ENCODE results near the gene STIMATE.

The STIMATE gene

GRCh38 chr3:52872245-52872644, 25.1 kb downstream of the STIMATE start:
- H3K4me3 Mint-ChIP-seq = no peak overlapping the region
- H3K27ac Mint-ChIP-seq = no peak overlapping the region
- no peaks in the 10 kb centered on the region for H3K9me3 Mint-ChIP-seq

GRCh38 chr3:52871761-52872160, 25.6 kb downstream of the STIMATE start:
- no peaks in the 10 kb centered on the region for H3K9me3 Mint-ChIP-seq
- no peaks in the 10 kb centered on the region for H3K27me3 Mint-ChIP-seq
- ATAC-seq (replicated peaks) = no peak
- H3K36me3 Mint-ChIP-seq = peaks cover 4 to 20% of the 10 kb centered on the region in 2 donors
- H3K4me3 Mint-ChIP-seq = no peak overlapping the region
- H3K27ac Mint-ChIP-seq = no peak overlapping the region
- no peak for DNase-seq
- H3K4me1 Mint-ChIP-seq = peaks cover 8 to 27% of the 10 kb centered on the region in 2 donors

More at GRCh38 chr3:52872245-52872644, 25.1 kb downstream of the STIMATE start:
- ATAC-seq (replicated peaks) (no peak), DNase-seq (no peak)
- H3K4me1 Mint-ChIP-seq = peaks cover 8 to 27% of the 10 kb centered on the region in 2 donors
- peaks cover 3 to 22% of the 10 kb centered on the region in 2 donors for H3K36me3 Mint-ChIP-seq
- no peaks in the 10 kb centered on the region for H3K27me3 Mint-ChIP-seq

DNA sequence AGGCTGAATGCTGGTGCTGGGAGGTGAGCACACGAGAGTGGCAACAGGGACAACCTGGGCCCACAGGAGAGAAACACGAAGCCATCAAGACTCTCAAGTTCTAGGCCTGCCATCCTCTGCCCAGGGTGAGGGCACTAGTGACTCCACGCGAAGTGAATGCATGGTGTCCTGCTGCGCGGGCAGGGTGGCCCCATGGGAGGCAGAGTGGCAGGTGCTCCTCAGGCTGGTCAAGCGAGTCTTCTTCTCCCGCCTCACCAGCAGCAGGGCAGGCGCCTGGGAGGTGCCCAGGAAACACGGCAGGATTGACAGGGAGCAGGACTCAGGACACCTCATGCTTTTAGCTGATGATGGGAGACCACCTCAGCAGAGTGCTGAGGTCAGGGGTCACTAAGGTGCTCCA, 26.9 kb downstream of the STIMATE start:
- H3K4me3 Mint-ChIP-seq = no peak overlapping the region
- DNase-seq (no peak), ATAC-seq (replicated peaks) (no peak)
- peaks cover 8 to 26% of the 10 kb centered on the region in 2 donors for H3K4me1 Mint-ChIP-seq
- H3K36me3 Mint-ChIP-seq = peaks cover 14 to 31% of the 10 kb centered on the region in 2 donors
- no peaks in the 10 kb centered on the region for H3K27me3 Mint-ChIP-seq
- no peak overlapping the region for H3K27ac Mint-ChIP-seq
- peaks cover 7 to 9% of the 10 kb centered on the region in 2 donors for H3K9me3 Mint-ChIP-seq

- ATAC-seq (replicated peaks) (no peak), DNase-seq (no peak)
- Mint-ChIP-seq H3K27ac (peak overlapping the region; percentile 44), H3K4me1 (peaks cover 6 to 7% of the 10 kb centered on the region in 2 donors), H3K4me3 (no peak overlapping the region), H3K36me3 (peaks cover 17 to 50% of the 10 kb centered on the region in 2 donors), H3K27me3 (no peaks in the 10 kb centered on the region), H3K9me3 (peaks cover 14 to 17% of the 10 kb centered on the region in 2 donors)
These were observed 30.9 kb downstream of the STIMATE start for GRCh38 chr3:52866427-52866826.

GRCh38 chr3:52865994-52866393, 31.4 kb downstream of the STIMATE start:
- ATAC-seq (replicated peaks) (no peak), DNase-seq (no peak)
- Mint-ChIP-seq H3K27me3 (no peaks in the 10 kb centered on the region), H3K9me3 (peaks cover 14 to 17% of the 10 kb centered on the region in 2 donors), H3K36me3 (peaks cover 17 to 49% of the 10 kb centered on the region in 2 donors), H3K4me3 (no peak overlapping the region), H3K27ac (no peak overlapping the region), H3K4me1 (peaks cover 6 to 7% of the 10 kb centered on the region in 2 donors)

GRCh38 chr3:52860424-52860768, 37.0 kb downstream of the STIMATE start:
- H3K27me3 Mint-ChIP-seq = no peaks in the 10 kb centered on the region
- H3K27ac Mint-ChIP-seq = no peak overlapping the region
- peaks cover 7 to 8% of the 10 kb centered on the region in 2 donors for H3K9me3 Mint-ChIP-seq
- ATAC-seq (replicated peaks) (no peak), DNase-seq (no peak)
- no peak overlapping the region for H3K4me3 Mint-ChIP-seq
- H3K4me1 Mint-ChIP-seq = peaks cover 5 to 7% of the 10 kb centered on the region in 2 donors
- peaks cover 3 to 37% of the 10 kb centered on the region in 2 donors for H3K36me3 Mint-ChIP-seq

- ATAC-seq (replicated peaks) (no peak), DNase-seq (no peak)
- H3K27me3 Mint-ChIP-seq = no peaks in the 10 kb centered on the region
- peaks cover 3 to 32% of the 10 kb centered on the region in 2 donors for H3K36me3 Mint-ChIP-seq
- no peak overlapping the region for H3K4me3 Mint-ChIP-seq
- H3K9me3 Mint-ChIP-seq = peaks cover 4 to 5% of the 10 kb centered on the region in 2 donors
- H3K27ac Mint-ChIP-seq = no peak overlapping the region
- peaks cover 5 to 7% of the 10 kb centered on the region in 2 donors for H3K4me1 Mint-ChIP-seq
These were observed 37.5 kb downstream of the STIMATE start for GRCh38 chr3:52859686-52860423.

GRCh38 chr3:52857864-52858263, 39.5 kb downstream of the STIMATE start:
- no peak for ATAC-seq (replicated peaks)
- no peak for DNase-seq
- Mint-ChIP-seq H3K27ac (no peak overlapping the region), H3K27me3 (no peaks in the 10 kb centered on the region), H3K36me3 (peaks cover 8 to 16% of the 10 kb centered on the region in 2 donors), H3K4me3 (no peak overlapping the region), H3K9me3 (no peaks in the 10 kb centered on the region), H3K4me1 (peaks cover 5 to 7% of the 10 kb centered on the region in 2 donors)

GRCh38 chr3:52857133-52857532, 40.2 kb downstream of the STIMATE start:
- no peak for DNase-seq
- Mint-ChIP-seq H3K4me3 (no peak overlapping the region), H3K9me3 (no peaks in the 10 kb centered on the region), H3K36me3 (peaks cover 5 to 14% of the 10 kb centered on the region in 2 donors), H3K27ac (peak overlapping the region; percentile 22), H3K27me3 (no peaks in the 10 kb centered on the region), H3K4me1 (peaks cover 5% of the 10 kb centered on the region in 2 donors)
- no peak for ATAC-seq (replicated peaks)

GRCh38 chr3:52856666-52857065, 40.7 kb downstream of the STIMATE start:
- Mint-ChIP-seq H3K36me3 (peaks cover 5 to 19% of the 10 kb centered on the region in 2 donors), H3K4me1 (peaks cover 3 to 5% of the 10 kb centered on the region in 2 donors), H3K27ac (peak overlapping the region; percentile 22), H3K27me3 (no peaks in the 10 kb centered on the region), H3K4me3 (no peak overlapping the region), H3K9me3 (no peaks in the 10 kb centered on the region)
- no peak for DNase-seq
- ATAC-seq (replicated peaks) = no peak

DNA sequence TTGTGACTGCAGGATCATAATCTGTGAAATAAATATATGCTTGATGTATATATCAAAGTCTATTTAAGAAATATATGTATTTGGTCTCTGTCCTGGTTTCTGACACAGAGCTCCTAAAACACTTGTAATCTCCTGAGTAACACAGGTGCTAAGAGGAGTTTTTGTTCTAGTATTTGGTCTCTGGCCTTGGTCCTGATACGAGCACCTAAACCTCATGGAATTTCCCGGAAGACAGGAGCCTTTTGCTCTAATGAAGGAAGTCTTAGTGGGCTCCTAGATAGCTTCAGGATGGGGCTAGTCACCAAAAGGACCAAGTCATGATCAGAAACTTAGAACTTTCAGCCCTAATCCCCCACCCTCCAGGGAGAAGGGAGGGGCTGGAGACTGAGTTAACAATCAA, 43.3 kb downstream of the STIMATE start:
- Mint-ChIP-seq H3K9me3 (no peaks in the 10 kb centered on the region), H3K4me1 (no peaks in the 10 kb centered on the region), H3K4me3 (no peak overlapping the region), H3K27ac (no peak overlapping the region), H3K36me3 (peaks cover 9 to 22% of the 10 kb centered on the region in 2 donors), H3K27me3 (no peaks in the 10 kb centered on the region)
- DNase-seq (no peak), ATAC-seq (replicated peaks) (no peak)

GRCh38 chr3:52852419-52852818, 44.9 kb downstream of the STIMATE start:
- Mint-ChIP-seq H3K9me3 (no peaks in the 10 kb centered on the region), H3K4me3 (no peak overlapping the region), H3K27me3 (no peaks in the 10 kb centered on the region), H3K4me1 (no peaks in the 10 kb centered on the region), H3K36me3 (peaks cover 11 to 31% of the 10 kb centered on the region in 2 donors), H3K27ac (no peak overlapping the region)
- DNase-seq (no peak), ATAC-seq (replicated peaks) (no peak)

- DNase-seq (peak; percentile 7), ATAC-seq (replicated peaks) (peak; percentile 73 to 82)
- Mint-ChIP-seq H3K4me3 (no peak overlapping the region), H3K36me3 (peaks cover 14 to 38% of the 10 kb centered on the region in 2 donors), H3K27ac (no peak overlapping the region), H3K4me1 (peaks cover 4 to 8% of the 10 kb centered on the region in 2 donors), H3K27me3 (no peaks in the 10 kb centered on the region), H3K9me3 (no peaks in the 10 kb centered on the region)
These were observed 46.0 kb downstream of the STIMATE start for GRCh38 chr3:52851348-52851747.

GRCh38 chr3:52849656-52850055, 47.7 kb downstream of the STIMATE start:
- H3K27me3 Mint-ChIP-seq = no peaks in the 10 kb centered on the region
- H3K4me1 Mint-ChIP-seq = peaks cover 8 to 12% of the 10 kb centered on the region in 2 donors
- no peak for ATAC-seq (replicated peaks)
- H3K27ac Mint-ChIP-seq = no peak overlapping the region
- no peaks in the 10 kb centered on the region for H3K9me3 Mint-ChIP-seq
- H3K4me3 Mint-ChIP-seq = no peak overlapping the region
- DNase-seq = no peak
- H3K36me3 Mint-ChIP-seq = peaks cover 17 to 39% of the 10 kb centered on the region in 2 donors

DNA sequence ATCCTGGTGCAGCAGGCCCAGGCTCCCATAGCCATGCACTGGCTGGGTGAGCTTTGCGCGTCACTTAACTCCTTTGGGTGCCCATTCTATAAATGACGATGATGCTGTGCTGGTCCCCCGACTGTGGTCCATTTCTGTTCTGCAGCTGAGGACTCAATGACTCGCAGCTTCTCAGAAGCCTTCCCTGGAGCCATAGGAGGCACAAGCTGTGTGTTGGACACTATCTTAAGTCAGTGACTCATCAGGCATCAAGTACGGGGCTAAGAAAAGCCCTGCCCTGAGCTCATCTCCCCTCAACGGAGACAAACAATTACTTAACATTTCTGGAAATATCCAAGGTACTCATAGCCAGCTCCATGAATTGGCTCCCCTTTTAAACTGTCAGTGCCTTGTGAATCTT, 48.7 kb downstream of the STIMATE start:
- Mint-ChIP-seq H3K4me3 (no peak overlapping the region), H3K4me1 (peaks cover 9 to 12% of the 10 kb centered on the region in 2 donors), H3K27ac (no peak overlapping the region), H3K36me3 (peaks cover 20 to 46% of the 10 kb centered on the region in 2 donors), H3K27me3 (no peaks in the 10 kb centered on the region), H3K9me3 (no peaks in the 10 kb centered on the region)
- no peak for ATAC-seq (replicated peaks)
- no peak for DNase-seq
